HepG2 (cell line): Measurements from ENCODE around the gene TATDN2. TPM values are rescaled to one million over a fixed set of nuclear protein-coding genes. Genes with fewer than 3 reads are reported as not detected.
A peak's percentile ranks its signal among the peaks of the same experiment; 100 is the strongest.

ENCODE experiments used
- ARHGAP35 ChIP-seq: sonication (generic); formaldehyde crosslinking; IDR thresholded peaks from 2 replicates; pipeline ENCODE4 v1.9.0; 2022; ENCODE audit warnings: mild to moderate bottlenecking, inconsistent platforms, moderate library complexity, missing genetic modification reagents, borderline replicate concordance
- FOXP4 ChIP-seq: sonication (generic); formaldehyde crosslinking; IDR thresholded peaks from 2 replicates; pipeline ENCODE4 v1.4.0; 2020; ENCODE audit warnings: missing genetic modification reagents
- MED1 ChIP-seq: sonication (generic); formaldehyde crosslinking; IDR thresholded peaks from 2 replicates; pipeline ENCODE4 v1.4.0; 2020; ENCODE audit warnings: missing genetic modification reagents
- MEIS1 ChIP-seq: sonication (generic); formaldehyde crosslinking; IDR thresholded peaks from 2 replicates; pipeline ENCODE4 v1.9.0; 2021; ENCODE audit warnings: mild to moderate bottlenecking, missing genetic modification reagents, moderate library complexity, borderline replicate concordance
- MTA1 ChIP-seq: sonication (generic); formaldehyde crosslinking; IDR thresholded peaks from 2 replicates; pipeline ENCODE4 v1.4.0; 2020; ENCODE audit warnings: missing genetic modification reagents, mild to moderate bottlenecking, borderline replicate concordance
- MYC ChIP-seq: sonication (generic); formaldehyde crosslinking; IDR thresholded peaks from 2 replicates; pipeline ENCODE4 v1.9.0; 2021; ENCODE audit warnings: missing genetic modification reagents, borderline replicate concordance
- SMAD9 ChIP-seq: sonication (generic); formaldehyde crosslinking; IDR thresholded peaks from 2 replicates; pipeline ENCODE4 v1.5.1; 2020; ENCODE audit warnings: mild to moderate bottlenecking, missing genetic modification reagents
- SMYD3 ChIP-seq: sonication (generic); formaldehyde crosslinking; IDR thresholded peaks from 2 replicates; pipeline ENCODE4 v1.8.1; 2023; ENCODE audit warnings: mild to moderate bottlenecking, missing genetic modification reagents
- SYNCRIP ChIP-seq: fragments of 200-400 bp; formaldehyde crosslinking; IDR thresholded peaks from 2 replicates; pipeline ENCODE4 v1.6.1; 2018; ENCODE audit warnings: mild to moderate bottlenecking, low read depth, low read length; ENCODE audit not compliant: insufficient read depth
- ZFP41 ChIP-seq: sonication (generic); formaldehyde crosslinking; IDR thresholded peaks from 2 replicates; pipeline ENCODE4 v1.4.0; 2020; ENCODE audit warnings: mild to moderate bottlenecking, missing genetic modification reagents, borderline replicate concordance
- ZNF24 ChIP-seq: fragments of 450-650 bp; IDR thresholded peaks from 2 replicates; pipeline ENCODE4 v1.6.1; 2017; ENCODE audit warnings: antibody characterized with exemption, mild to moderate bottlenecking
- ZNF318 ChIP-seq: sonication (generic); formaldehyde crosslinking; IDR thresholded peaks from 2 replicates; pipeline ENCODE4 v1.4.0; 2020; ENCODE audit warnings: mild to moderate bottlenecking, missing genetic modification reagents
- ZNF709 ChIP-seq: sonication (generic); formaldehyde crosslinking; IDR thresholded peaks from 2 replicates; pipeline ENCODE4 v1.5.0; 2020; ENCODE audit warnings: mild to moderate bottlenecking, missing genetic modification reagents
- ZZZ3 ChIP-seq: sonication (generic); formaldehyde crosslinking; IDR thresholded peaks from 2 replicates; pipeline ENCODE4 v1.4.0; 2020; ENCODE audit warnings: missing genetic modification reagents, mild to moderate bottlenecking, borderline replicate concordance
- polyA plus RNA-seq, 8 experiments: library from polyadenylated mRNA; depleted of rRNA in 3 of 8; stranded (reverse) in 7 of 8; unstranded in 1 of 8; fragments of >200 nt; fragmentation: Illumina TruSeq in 4 of 8; extraction: Trizol in 4 of 8; gene quantifications; 2 replicates each; pipeline versions ENCODE4 v1.2.1 to v1.2.3, GENCODE V29; 2011 to 2016; ENCODE audit warnings: low read depth in 4 of 8, missing spikeins in 1 of 8, mixed read lengths in 1 of 8; ENCODE audit not compliant: insufficient read depth in 1 of 8
- total RNA-seq, 5 experiments: library from RNA; depleted of rRNA; stranded (reverse); fragments of >200 nt; fragmentation: Illumina TruSeq; extraction: Trizol; gene quantifications; 2 replicates each; pipeline ENCODE4 v1.2.3, GENCODE V29; 2016; ENCODE audit warnings: low read depth in 1 of 5
- TF ChIP-seq, protein P1 (sequence below): sonication (generic); formaldehyde crosslinking; IDR thresholded peaks from 2 replicates; pipeline ENCODE4 v1.5.0; 2020; ENCODE audit warnings: missing genetic modification reagents, mild to moderate bottlenecking, borderline replicate concordance
- TF ChIP-seq, protein P2 (sequence below): sonication (generic); formaldehyde crosslinking; IDR thresholded peaks from 2 replicates; pipeline ENCODE4 v1.8.0; 2022; ENCODE audit warnings: low read depth, missing genetic modification reagents

TATDN2 gene
- total and polyA plus RNA-seq, 2 of the 13 experiments (the other 11 are each of a cell fraction or from before 2014, with no cell fraction given) = 12.1 to 21.9 TPM

DNA sequence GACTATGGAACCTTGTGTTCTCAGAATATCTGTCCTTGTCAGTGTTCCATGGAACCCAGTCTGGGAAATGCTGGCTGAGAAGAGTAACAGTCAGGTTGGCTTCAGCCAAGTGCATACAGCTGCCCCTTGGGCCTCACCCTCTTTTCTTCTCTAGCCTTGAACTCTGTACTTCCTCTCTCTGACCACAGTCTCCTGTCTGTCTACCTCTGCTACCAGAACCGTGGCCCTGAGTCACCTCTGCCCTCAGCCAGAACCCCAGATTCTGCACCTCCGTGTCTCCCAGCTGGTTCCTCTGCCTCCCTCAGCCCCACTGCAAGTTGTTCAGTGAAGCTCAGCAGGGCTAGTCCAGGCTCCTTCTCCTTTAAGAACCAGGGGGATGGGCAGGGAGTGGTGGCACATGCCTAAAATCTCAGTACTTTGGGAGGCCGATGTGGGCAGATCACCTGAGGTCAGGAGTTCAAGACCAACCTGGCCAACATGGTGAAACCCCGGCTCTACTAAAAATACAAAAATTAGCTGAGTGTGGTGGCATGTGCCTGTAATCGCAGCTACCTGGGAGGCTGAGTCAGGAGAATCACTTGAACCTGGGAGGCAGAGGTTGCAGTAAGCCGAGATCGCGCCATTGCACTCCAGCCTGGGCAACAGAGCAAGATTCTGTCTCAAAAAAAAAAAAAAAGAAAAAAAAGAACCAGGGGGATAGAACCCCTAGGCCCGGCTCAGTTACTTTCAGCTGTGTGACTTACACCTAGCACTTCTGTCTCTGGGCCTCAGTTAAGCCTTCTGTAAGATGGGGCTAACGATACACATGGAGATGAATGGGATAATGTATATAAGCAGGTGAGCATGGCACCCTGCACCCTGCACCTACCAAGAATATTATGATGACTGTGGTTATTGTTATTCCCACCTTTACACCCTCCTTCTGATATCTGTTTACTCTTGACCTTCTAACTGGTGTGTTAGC, 24.3 kb upstream of the TATDN2 start (continued):
- peak; percentile 66; the same call in 1 of the 2 replicates for TF ChIP-seq FOXP4
- no peak for TF ChIP-seq SMYD3
- TF ChIP-seq, protein P1, sequence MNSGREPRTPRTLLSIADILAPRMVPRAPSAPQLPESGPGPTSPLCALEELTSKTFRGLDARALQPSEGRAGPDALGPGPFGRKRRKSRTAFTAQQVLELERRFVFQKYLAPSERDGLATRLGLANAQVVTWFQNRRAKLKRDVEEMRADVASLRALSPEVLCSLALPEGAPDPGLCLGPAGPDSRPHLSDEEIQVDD (CRISPR knock-in tag) = no peak
- TF ChIP-seq MEIS1 (CRISPR knock-in tag) = no peak
- peak; percentile 35; the same call in 1 of the 2 replicates for TF ChIP-seq MTA1
- TF ChIP-seq ARHGAP35 (CRISPR knock-in tag) = no peak
- TF ChIP-seq ZNF709 (CRISPR knock-in tag) = no peak
- TF ChIP-seq, protein P2, sequence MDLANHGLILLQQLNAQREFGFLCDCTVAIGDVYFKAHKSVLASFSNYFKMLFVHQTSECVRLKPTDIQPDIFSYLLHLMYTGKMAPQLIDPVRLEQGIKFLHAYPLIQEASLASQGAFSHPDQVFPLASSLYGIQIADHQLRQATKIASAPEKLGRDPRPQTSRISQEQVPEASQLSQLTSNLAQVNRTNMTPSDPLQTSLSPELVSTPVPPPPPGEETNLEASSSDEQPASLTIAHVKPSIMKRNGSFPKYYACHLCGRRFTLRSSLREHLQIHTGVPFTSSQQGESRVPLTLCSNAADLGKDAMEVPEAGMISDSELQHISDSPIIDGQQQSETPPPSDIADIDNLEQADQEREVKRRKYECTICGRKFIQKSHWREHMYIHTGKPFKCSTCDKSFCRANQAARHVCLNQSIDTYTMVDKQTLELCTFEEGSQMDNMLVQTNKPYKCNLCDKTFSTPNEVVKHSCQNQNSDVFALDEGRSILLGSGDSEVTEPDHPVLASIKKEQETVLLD (CRISPR knock-in tag) = no peak
- TF ChIP-seq MYC = no peak; the same call in 1 of the 2 replicates
- no peak for TF ChIP-seq ZFP41 (CRISPR knock-in tag)
- no peak for TF ChIP-seq ZZZ3 (CRISPR knock-in tag)
- peak; percentile 86 for TF ChIP-seq MED1
- no peak for TF ChIP-seq ZNF318 (CRISPR knock-in tag)
- no peak for TF ChIP-seq SMAD9
- no peak for TF ChIP-seq SYNCRIP
- TF ChIP-seq ZNF24 = 0 out of 2 replicates have a peak, but pooled peaks have one; percentile 11
